Upper lobe of left lung (tissue), 6 donors: ENCODE measurements around the gene SPCS1. TPM values are rescaled to one million over a fixed set of nuclear protein-coding genes. Genes with fewer than 3 reads are reported as not detected.
A peak's percentile ranks its signal among the peaks of the same experiment; 100 is the strongest.

ENCODE experiments used
- ATAC-seq, 2 donors: fragments of 200-7000 bp; cut with Tn5 transposase; one replicate each; pipeline ENCODE4 v1.9.1; 2022; ENCODE audit warnings: mild to moderate bottlenecking in 2 of 2, moderate library complexity in 2 of 2; ENCODE audit not compliant: low FRiP score in 2 of 2
- DNase-seq, 2 donors: peaks; one replicate each; pipeline ENCODE4 v3.0.0-alpha.2; 2019 to 2020
- H3K27ac ChIP-seq, 4 donors: fragments of 200-600 bp; sonication (generic); one replicate each; pipeline ENCODE4 v1.5.1; 2016 to 2019
- H3K27me3 ChIP-seq, 4 donors: fragments of 200-600 bp; sonication (generic); one replicate each; pipeline ENCODE4 v1.5.1; 2017 to 2019
- H3K36me3 ChIP-seq, 4 donors: fragments of 200-600 bp; sonication (generic); one replicate each; pipeline ENCODE4 v1.5.1; 2016 to 2019
- H3K4me1 ChIP-seq, 4 donors: fragments of 200-600 bp; sonication (generic); one replicate each; pipeline ENCODE4 v1.5.1; 2018 to 2019
- H3K4me3 ChIP-seq, 4 donors: fragments of 200-600 bp; sonication (generic); one replicate each; pipeline ENCODE4 v1.5.1; 2017 to 2019; ENCODE audit warnings: mild to moderate bottlenecking in 2 of 4, moderate library complexity in 1 of 4
- H3K9me3 ChIP-seq, 4 donors: fragments of 200-600 bp; sonication (generic); one replicate each; pipeline ENCODE4 v1.5.1; 2018 to 2019
- CTCF ChIP-seq, 6 experiments: fragments of 450-650 bp in 4 of 6; fragments of 200-600 bp in 2 of 6; sonication (generic) in 2 of 6; IDR thresholded peaks; one replicate each; pipeline ENCODE4 v1.5.1; 2016 to 2019; ENCODE audit warnings: antibody characterized with exemption in 6 of 6
- EP300 ChIP-seq, 4 donors: sonication (generic); formaldehyde crosslinking; IDR thresholded peaks; one replicate each; pipeline ENCODE4 v1.5.1; 2017; ENCODE audit warnings: antibody characterized with exemption in 4 of 4, control low read depth in 2 of 4
- POLR2A ChIP-seq, 4 donors: fragments of 450-650 bp; IDR thresholded peaks; one replicate each; pipeline ENCODE4 v1.5.1; 2016 to 2017; ENCODE audit warnings: antibody characterized with exemption in 4 of 4, mild to moderate bottlenecking in 2 of 4
- POLR2AphosphoS5 ChIP-seq, 2 donors: sonication (generic); formaldehyde crosslinking; IDR thresholded peaks; one replicate each; pipeline ENCODE4 v1.5.1; 2017; ENCODE audit warnings: antibody characterized with exemption in 2 of 2
- WGBS, 2 donors: methylation state at CpG; one replicate each; pipeline ENCODE4 v1.1.5; 2017 to 2018; 5-methylcytosine and 5-hydroxymethylcytosine counted together
- total RNA-seq, 6 donors: library from RNA; depleted of rRNA in 4 of 6; stranded (reverse); fragments of >200 nt in 4 of 6; gene quantifications; one replicate each; pipeline versions ENCODE4 v1.1.0 to v1.2.1, GENCODE V29; 2016 to 2021
- donor health status: DM: no; HTN: no; CAD: no; lungs with moderate emphysema.
- donor health status: DM: no; HTN: yes; CAD: no; lungs with severe emphysema.

SPCS1 gene
- total RNA-seq, 6 donors from 2014 or later, result 13.6 to 92.4 (median 77.6) TPM

DNA sequence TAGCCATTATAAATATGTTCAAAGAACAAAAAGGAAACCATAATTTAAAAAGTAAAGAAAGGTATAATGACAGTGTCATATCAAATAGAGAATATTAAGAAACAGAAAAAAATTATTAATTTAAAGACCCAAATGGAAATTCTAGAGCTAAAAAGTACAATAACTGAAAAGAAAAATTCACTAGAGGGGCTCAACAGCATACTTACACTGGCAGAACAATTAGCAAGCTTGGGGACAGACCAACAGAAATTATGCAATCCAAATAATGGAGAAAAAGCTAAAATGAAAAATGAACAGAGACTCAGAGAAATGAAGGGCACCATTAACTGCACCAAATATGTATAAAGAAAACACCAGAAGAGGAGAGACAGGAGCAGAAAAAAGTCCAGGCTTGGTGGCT lies 13.7 kb downstream of the SPCS1 start:
- no peaks in the 10 kb centered on the region for H3K27me3 ChIP-seq
- ATAC-seq, result no peak

GRCh38 chr3:52721002-52721729 lies 15.3 kb downstream of the SPCS1 start:
- WGBS, 2 donors, result 66% methylated on average over 6 of the region's 6 CpGs
- peaks cover 0 to 17% (median 13%) of the 10 kb centered on the region in 4 donors for H3K4me1 ChIP-seq
- DNase-seq (no peak), ATAC-seq (peak; percentile 58 to 66)
- peak overlapping the region in 1 of 4 donors; percentile 13 for H3K27ac ChIP-seq
- H3K27me3 ChIP-seq, result no peaks in the 10 kb centered on the region
- no peak for TF ChIP-seq CTCF (IDR thresholded peaks at IDR 0.05)
- no peak for TF ChIP-seq POLR2AphosphoS5 (IDR thresholded peaks at IDR 0.05)
- no peak for TF ChIP-seq POLR2A (IDR thresholded peaks at IDR 0.05)
- TF ChIP-seq EP300 (IDR thresholded peaks at IDR 0.05), result no peak
- H3K36me3 ChIP-seq, result peaks cover 0 to 3% (median 0%) of the 10 kb centered on the region in 4 donors
- no peaks in the 10 kb centered on the region for H3K9me3 ChIP-seq
- no peak overlapping the region for H3K4me3 ChIP-seq

More for the DNA sequence above, 13.7 kb downstream of the SPCS1 start:
- Histone ChIP-seq H3K4me3 (no peak overlapping the region), H3K27ac (no peak overlapping the region), H3K9me3 (no peaks in the 10 kb centered on the region), H3K36me3 (peaks cover 0 to 3% (median 0%) of the 10 kb centered on the region in 4 donors), H3K4me1 (peaks cover 0 to 17% (median 13%) of the 10 kb centered on the region in 4 donors)
- no peak for DNase-seq
- TF ChIP-seq POLR2AphosphoS5 (IDR thresholded peaks at IDR 0.05) (no peak), POLR2A (IDR thresholded peaks at IDR 0.05) (no peak), CTCF (IDR thresholded peaks at IDR 0.05) (no peak), EP300 (IDR thresholded peaks at IDR 0.05) (no peak)

DNA sequence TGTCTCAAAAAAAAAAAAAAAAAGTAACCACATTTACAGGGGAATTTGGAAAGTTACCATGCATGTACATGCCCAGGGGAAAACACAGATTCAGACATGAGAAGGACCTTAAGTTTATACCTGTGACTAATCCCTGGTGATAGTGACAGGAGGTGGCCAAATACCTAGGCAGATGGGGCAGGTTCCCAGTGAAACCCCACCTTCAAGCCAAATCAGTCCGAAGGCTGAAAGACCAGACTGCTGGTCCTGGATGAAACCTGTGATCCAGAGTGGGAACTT lies 15.8 kb downstream of the SPCS1 start:
- no peaks in the 10 kb centered on the region for H3K9me3 ChIP-seq
- DNase-seq, result no peak
- no peak for ATAC-seq
- H3K4me3 ChIP-seq, result no peak overlapping the region
- H3K36me3 ChIP-seq, result peaks cover 0 to 3% (median 0%) of the 10 kb centered on the region in 4 donors
- H3K27ac ChIP-seq, result peak overlapping the region in 1 of 4 donors; percentile 13
- H3K4me1 ChIP-seq, result peaks cover 0 to 17% (median 13%) of the 10 kb centered on the region in 4 donors
- no peaks in the 10 kb centered on the region for H3K27me3 ChIP-seq
- TF ChIP-seq POLR2A (IDR thresholded peaks at IDR 0.05), result no peak
- 84 to 94% methylated on average over 1 of the region's 1 CpG for WGBS, 2 donors

- 93 to 94% methylated on average over 7 of the region's 7 CpGs for WGBS, 2 donors
- TF ChIP-seq POLR2A (IDR thresholded peaks at IDR 0.05), result no peak
- TF ChIP-seq EP300 (IDR thresholded peaks at IDR 0.05), result no peak
- TF ChIP-seq CTCF (IDR thresholded peaks at IDR 0.05), result no peak
- TF ChIP-seq POLR2AphosphoS5 (IDR thresholded peaks at IDR 0.05), result no peak
- H3K9me3 ChIP-seq, result no peaks in the 10 kb centered on the region
- no peak for ATAC-seq
- no peak for DNase-seq
- H3K36me3 ChIP-seq, result peaks cover 0 to 3% (median 0%) of the 10 kb centered on the region in 4 donors
- no peaks in the 10 kb centered on the region for H3K27me3 ChIP-seq
- H3K4me3 ChIP-seq, result no peak overlapping the region
- H3K4me1 ChIP-seq, result peaks cover 0 to 17% (median 13%) of the 10 kb centered on the region in 4 donors
- H3K27ac ChIP-seq, result no peak overlapping the region
Observed at GRCh38 chr3:52722491-52722890, 16.6 kb downstream of the SPCS1 start.

DNA sequence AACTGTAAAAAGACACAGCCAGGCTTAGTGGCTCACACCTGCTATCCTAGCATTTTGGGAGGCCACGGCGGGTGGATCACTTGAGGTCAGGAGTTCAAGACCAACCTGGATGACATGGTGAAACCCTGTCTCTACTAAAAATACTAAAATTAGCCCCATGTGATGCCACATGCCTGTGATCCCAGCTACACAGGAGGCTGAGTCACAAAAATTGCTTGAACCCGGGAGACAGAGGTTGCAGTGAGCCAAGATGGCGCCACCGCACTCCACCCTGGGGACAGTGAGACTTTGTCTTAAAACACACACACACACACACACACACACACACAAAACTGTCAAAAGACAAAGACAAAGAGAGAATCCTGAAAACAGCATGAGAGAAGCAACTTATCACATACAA lies 18.0 kb downstream of the SPCS1 start:
- Histone ChIP-seq H3K9me3 (peaks cover 0 to 6% (median 0%) of the 10 kb centered on the region in 4 donors), H3K36me3 (peaks cover 0 to 5% (median 2%) of the 10 kb centered on the region in 4 donors), H3K4me3 (no peak overlapping the region), H3K27ac (no peak overlapping the region), H3K27me3 (no peaks in the 10 kb centered on the region), H3K4me1 (peaks cover 0 to 17% (median 13%) of the 10 kb centered on the region in 4 donors)
- ATAC-seq (no peak), DNase-seq (no peak)
- TF ChIP-seq POLR2AphosphoS5 (IDR thresholded peaks at IDR 0.05), result no peak
- TF ChIP-seq EP300 (IDR thresholded peaks at IDR 0.05), result no peak
- no peak for TF ChIP-seq CTCF (IDR thresholded peaks at IDR 0.05)
- TF ChIP-seq POLR2A (IDR thresholded peaks at IDR 0.05), result no peak
- 96 to 97% methylated on average over 5 of the region's 5 CpGs for WGBS, 2 donors
